ENCODE results near the gene HNRNPL.

Gene HNRNPL

DNA sequence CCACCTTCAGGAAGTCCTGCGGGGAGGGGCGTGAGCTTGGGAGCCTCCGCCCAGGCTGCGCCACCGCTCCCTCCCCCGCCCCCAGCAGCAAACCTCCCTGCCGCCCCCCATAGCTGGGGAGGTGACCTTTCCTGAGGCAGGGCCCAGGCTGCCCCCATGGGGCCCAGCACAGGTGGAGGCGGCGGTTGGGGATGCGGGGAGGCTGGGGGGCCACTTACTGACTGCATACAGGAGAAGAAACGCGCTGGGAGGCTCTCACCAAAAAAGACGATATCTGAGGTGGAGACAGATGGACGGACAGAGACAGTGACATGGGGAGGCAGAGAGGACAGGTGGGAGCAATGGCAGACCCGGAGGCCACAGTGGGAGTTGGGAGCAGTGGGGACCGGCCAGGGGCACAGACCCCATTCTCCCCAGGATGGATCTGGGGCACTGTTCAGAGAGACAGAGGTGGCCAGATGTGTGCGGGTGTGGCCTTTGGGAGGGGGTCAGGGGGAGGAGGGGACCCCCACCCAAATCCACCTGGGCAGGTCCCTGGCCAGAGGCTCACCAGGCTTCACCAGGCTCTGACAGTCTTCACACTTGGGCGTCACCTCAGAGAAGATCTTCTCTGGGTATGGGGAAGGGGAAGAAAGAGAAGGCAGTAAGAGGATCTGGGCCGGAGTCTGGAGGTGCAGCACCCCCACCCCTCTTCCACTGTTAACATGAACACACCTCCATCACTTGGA is 31.3 kb upstream of the HNRNPL start:
- Histone ChIP-seq H3K27ac (no peak overlapping the region), H3K36me3 (no peaks in the 10 kb centered on the region), H3K9me3 (ENCODE audit: severe bottlenecking) (no peaks in the 10 kb centered on the region), H3K27me3 (ENCODE audit: insufficient read depth, low read depth, severe bottlenecking) (no peaks in the 10 kb centered on the region), H3K4me3 (ENCODE audit: low read depth, low read length) (no peak overlapping the region)
- TF ChIP-seq, protein P1, sequence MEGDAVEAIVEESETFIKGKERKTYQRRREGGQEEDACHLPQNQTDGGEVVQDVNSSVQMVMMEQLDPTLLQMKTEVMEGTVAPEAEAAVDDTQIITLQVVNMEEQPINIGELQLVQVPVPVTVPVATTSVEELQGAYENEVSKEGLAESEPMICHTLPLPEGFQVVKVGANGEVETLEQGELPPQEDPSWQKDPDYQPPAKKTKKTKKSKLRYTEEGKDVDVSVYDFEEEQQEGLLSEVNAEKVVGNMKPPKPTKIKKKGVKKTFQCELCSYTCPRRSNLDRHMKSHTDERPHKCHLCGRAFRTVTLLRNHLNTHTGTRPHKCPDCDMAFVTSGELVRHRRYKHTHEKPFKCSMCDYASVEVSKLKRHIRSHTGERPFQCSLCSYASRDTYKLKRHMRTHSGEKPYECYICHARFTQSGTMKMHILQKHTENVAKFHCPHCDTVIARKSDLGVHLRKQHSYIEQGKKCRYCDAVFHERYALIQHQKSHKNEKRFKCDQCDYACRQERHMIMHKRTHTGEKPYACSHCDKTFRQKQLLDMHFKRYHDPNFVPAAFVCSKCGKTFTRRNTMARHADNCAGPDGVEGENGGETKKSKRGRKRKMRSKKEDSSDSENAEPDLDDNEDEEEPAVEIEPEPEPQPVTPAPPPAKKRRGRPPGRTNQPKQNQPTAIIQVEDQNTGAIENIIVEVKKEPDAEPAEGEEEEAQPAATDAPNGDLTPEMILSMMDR (IDR thresholded peaks at IDR 0.05; ENCODE audit: low read depth, low read length): no peak
- DNase-seq: no peak

DNA sequence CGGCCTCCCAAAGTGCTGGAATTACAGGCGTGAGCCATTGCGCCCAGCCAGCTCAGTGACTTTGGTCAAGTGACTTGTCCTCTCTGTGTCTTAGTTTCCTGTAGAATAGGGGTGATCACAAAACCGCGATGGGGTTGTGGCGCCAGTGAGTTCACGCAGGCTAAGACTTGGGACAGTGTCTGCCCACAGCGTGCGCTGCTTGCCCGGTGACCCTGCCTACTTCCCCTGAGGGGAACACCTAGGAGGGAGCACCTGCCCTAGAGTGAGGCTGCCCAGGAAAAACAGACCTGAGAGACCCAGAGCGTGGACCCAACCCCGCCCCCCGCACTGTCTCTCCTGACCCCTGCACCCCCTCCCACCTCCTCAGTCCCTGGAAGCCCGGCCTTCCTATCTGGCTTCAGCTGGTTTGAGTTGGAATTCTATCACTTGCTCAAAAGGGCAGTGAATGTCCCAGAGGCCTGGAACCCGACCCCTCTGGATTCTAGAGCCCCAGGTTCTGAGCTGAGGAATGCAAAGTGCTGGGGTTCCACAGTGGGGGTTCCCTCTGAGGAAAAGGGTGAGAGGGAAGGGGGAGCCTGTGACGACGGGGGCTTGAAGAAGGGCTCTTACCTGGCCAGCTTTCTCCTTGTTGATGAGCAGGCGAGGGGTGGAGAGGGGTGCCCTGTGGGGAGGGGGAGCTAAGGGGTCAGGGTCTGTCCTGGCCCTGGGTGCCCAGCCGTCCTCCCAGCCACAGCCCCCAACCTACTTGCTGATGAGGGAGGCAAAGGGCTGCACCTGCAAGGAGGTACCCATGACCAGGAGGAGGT is 30.5 kb upstream of the HNRNPL start:
- Histone ChIP-seq H3K9me3 (ENCODE audit: severe bottlenecking) (no peaks in the 10 kb centered on the region), H3K4me3 (ENCODE audit: low read depth, low read length) (no peak overlapping the region), H3K27me3 (ENCODE audit: insufficient read depth, low read depth, severe bottlenecking) (no peaks in the 10 kb centered on the region), H3K36me3 (no peaks in the 10 kb centered on the region), H3K27ac (no peak overlapping the region)
- DNase-seq: no peak
- TF ChIP-seq, protein P1 (IDR thresholded peaks at IDR 0.05; ENCODE audit: low read depth, low read length): no peak

DNA sequence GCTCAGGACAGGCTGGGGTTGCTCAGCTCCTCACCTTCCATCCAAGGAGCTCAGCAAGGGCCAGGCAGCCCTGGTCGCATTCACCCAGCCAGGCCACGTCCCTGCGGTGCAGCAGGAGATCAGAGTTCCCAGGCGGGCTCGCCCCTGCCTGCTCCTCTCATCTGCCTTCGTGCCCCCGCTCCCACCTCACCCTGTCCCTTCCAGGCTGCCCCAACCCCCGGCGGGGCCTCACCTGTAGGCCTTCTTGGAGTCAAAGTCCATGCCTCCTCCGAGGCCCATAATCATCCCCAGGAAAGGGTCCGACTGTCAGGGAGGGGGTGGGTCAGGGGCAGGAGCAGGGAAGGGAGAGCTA is 29.6 kb upstream of the HNRNPL start:
- no peaks in the 10 kb centered on the region for H3K27me3 ChIP-seq (ENCODE audit: insufficient read depth, low read depth, severe bottlenecking)
- H3K4me3 ChIP-seq (ENCODE audit: low read depth, low read length): no peak overlapping the region
- H3K36me3 ChIP-seq: no peaks in the 10 kb centered on the region
- TF ChIP-seq, protein P1 (IDR thresholded peaks at IDR 0.05; ENCODE audit: low read depth, low read length): no peak
- H3K9me3 ChIP-seq (ENCODE audit: severe bottlenecking): no peaks in the 10 kb centered on the region
- H3K27ac ChIP-seq: no peak overlapping the region
- no peak for DNase-seq

DNA sequence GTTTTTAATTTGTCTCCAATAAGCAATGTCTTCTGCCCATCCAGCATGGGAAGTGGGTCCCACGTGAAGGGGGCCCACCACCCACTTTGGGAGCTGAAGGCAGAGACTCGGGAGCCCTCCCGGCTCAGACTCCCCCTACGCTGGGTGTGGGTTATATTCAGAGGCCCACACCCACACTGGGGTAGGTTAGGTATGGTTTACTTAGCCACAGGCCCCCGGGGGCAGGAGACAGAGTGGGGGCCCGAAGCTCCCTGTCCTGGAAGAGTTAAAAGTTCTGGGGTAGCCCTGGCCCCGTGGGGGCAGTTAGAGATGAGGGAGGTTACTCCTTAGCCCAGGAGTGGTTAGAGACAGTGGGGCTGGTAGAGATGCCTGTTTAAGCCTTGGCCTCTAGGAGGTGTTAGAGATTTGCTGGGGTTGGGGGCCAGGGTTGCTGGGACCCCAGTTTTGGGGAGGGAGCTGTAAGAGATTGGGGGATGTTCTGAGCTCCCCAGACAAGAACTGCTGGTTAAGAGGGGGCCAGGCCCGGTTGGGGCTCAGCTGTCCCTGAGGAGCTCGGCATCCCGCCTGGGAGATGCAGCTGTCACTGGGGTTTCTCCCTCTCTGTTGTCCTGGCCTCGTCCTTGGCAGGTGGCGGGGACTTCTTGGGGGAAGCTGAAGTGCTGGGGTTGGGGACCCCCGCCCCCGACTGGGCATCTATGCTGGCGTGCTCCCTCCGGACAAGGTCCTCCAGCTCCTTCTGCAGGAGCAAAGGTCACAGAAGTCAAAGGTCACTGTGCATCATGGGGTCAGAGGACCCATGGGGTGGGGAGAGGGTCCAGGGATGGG is 29.0 kb upstream of the HNRNPL start:
- Histone ChIP-seq H3K4me3 (ENCODE audit: low read depth, low read length) (no peak overlapping the region), H3K9me3 (ENCODE audit: severe bottlenecking) (no peaks in the 10 kb centered on the region), H3K36me3 (no peaks in the 10 kb centered on the region), H3K27ac (peak overlapping the region; percentile 78), H3K27me3 (ENCODE audit: insufficient read depth, low read depth, severe bottlenecking) (no peaks in the 10 kb centered on the region)
- TF ChIP-seq, protein P1 (IDR thresholded peaks at IDR 0.05; ENCODE audit: low read depth, low read length): 0 out of 2 replicates have a peak, but pooled peaks have one; percentile 10
- DNase-seq: no peak

DNA sequence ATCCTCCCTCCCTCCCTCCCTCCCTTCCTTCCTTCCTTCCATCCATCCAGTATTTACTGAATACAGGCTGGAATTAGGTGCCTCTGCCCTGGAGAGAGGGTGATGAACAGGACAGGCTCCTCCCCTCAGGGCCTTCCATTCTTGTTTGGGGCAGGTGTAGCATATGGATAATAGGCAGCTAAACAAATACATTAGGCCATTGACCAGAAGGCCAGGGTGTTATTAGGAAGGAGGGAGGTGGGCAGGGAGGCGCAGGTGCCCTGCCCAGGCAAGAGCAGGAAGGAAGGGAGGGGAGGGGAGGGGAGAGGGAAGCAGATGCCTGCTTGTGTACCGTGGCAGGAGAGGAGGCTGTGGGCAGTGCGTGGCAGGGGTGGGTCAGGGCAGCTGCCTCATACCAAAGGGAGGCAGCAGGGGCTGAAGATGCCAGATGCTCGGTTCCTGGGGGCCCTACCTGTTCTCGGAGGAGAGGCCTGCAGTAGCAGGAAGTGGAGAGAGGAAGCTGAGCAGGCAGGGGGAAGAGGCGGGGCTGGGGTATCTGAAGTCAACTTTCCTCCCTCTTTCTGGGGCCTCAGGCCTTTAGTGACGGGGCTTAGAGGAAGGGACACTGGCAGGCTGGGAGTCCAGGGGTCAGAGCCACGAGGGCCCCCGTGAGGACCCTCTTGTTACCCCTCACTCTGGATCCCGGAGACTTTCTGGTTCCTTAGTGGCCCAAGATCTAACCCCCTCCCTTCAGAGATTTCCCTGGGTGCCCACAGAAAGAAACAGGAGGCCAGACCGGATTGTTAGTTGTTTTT is 28.2 kb upstream of the HNRNPL start, which contains the start of gene RINL:
TSS of gene RINL (minus strand) at position 495 of the 794 bp plus-strand sequence. CDS start 1,533 bp downstream, outside the sequence.
- Histone ChIP-seq H3K36me3 (no peaks in the 10 kb centered on the region), H3K27me3 (ENCODE audit: insufficient read depth, low read depth, severe bottlenecking) (no peaks in the 10 kb centered on the region), H3K27ac (peak within 1 kb of the TSS; percentile 78), H3K4me3 (ENCODE audit: low read depth, low read length) (no peak within 1 kb of the TSS), H3K9me3 (ENCODE audit: severe bottlenecking) (no peaks in the 10 kb centered on the region)
- peak; percentile 55 for DNase-seq
- TF ChIP-seq, protein P1 (IDR thresholded peaks at IDR 0.05; ENCODE audit: low read depth, low read length): no peak
